ENCODE measurements around the gene NR6A1.

Gene NR6A1

DNA sequence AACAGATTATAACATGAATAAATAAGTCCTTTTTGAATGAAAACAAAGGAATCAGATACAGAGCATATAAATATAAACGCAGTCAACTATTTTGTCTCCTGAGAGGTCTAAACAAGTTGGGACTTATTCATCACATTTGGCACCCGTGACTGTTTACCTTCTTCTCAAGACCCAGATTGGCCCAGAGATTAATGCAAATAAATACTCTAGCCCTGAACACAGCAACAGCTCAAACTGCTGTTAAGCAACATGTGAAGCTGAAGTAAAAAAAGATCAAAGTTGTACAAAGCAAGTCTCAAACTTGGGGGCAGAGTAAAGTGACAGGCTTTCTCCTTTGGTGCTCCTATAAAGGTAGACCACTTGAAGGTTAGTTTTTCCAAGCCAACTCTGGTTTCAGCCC is 168.9 kb downstream of the NR6A1 start:
- TF ChIP-seq, protein P1, sequence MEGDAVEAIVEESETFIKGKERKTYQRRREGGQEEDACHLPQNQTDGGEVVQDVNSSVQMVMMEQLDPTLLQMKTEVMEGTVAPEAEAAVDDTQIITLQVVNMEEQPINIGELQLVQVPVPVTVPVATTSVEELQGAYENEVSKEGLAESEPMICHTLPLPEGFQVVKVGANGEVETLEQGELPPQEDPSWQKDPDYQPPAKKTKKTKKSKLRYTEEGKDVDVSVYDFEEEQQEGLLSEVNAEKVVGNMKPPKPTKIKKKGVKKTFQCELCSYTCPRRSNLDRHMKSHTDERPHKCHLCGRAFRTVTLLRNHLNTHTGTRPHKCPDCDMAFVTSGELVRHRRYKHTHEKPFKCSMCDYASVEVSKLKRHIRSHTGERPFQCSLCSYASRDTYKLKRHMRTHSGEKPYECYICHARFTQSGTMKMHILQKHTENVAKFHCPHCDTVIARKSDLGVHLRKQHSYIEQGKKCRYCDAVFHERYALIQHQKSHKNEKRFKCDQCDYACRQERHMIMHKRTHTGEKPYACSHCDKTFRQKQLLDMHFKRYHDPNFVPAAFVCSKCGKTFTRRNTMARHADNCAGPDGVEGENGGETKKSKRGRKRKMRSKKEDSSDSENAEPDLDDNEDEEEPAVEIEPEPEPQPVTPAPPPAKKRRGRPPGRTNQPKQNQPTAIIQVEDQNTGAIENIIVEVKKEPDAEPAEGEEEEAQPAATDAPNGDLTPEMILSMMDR (IDR thresholded peaks at IDR 0.05; ENCODE audit: low read depth, low read length), result no peak
- no peak overlapping the region for H3K4me3 ChIP-seq (ENCODE audit: low read depth, low read length)

DNA sequence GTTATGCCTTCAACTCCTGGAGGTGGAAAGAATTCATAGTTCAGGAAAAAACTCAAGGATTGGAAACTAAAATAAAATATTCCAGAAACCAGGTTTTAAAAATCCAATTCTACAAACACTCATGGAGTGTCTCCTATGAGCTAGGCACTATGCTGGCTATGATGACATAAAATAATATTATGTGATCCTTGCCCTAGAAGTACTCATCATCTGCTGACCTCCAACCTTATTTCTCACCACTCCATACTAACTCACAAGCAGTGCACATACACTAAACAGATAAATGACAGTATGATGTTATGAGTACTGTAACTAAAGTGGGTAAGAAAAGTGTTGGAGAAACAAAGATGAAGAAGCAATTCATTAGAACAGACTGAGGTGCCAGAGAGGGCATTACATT is 170.7 kb downstream of the NR6A1 start:
- no peak overlapping the region for H3K4me3 ChIP-seq (ENCODE audit: low read depth, low read length)
- TF ChIP-seq, protein P1 (IDR thresholded peaks at IDR 0.05; ENCODE audit: low read depth, low read length), result no peak

DNA sequence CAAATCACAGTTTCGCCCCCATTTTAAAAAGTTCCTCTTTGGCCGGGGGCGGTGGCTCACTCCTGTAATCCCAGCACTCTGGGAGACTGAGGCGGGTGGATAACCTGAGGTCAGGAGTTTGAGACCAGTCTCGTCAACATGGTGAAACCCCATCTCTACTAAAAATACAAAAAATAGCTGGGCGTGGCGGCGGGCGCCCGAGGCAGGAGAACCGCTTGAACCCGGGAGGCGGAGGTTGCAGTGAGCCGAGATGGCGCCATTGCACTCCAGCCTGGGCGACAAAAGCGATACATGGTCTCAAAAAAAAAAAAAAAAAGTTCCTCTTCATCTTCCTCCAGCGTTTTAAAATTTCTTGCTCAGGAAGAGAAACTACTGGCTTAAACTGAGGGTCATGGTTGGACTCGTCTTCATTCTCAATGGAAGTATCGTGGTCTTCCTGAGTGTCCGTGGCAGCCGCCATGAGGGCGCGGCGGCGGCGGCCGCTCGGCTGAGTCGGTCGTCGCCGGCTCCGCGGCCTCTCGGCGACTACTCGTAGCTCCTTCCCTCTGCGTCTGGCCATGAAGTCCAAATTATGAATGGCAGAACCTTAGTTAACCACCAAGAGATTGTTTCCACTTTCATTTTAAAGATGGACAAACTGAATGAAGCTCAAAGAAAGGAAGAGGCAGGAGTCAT is 171.9 kb downstream of the NR6A1 start:
- TF ChIP-seq, protein P1 (IDR thresholded peaks at IDR 0.05; ENCODE audit: low read depth, low read length), result no peak
- no peak overlapping the region for H3K4me3 ChIP-seq (ENCODE audit: low read depth, low read length)

DNA sequence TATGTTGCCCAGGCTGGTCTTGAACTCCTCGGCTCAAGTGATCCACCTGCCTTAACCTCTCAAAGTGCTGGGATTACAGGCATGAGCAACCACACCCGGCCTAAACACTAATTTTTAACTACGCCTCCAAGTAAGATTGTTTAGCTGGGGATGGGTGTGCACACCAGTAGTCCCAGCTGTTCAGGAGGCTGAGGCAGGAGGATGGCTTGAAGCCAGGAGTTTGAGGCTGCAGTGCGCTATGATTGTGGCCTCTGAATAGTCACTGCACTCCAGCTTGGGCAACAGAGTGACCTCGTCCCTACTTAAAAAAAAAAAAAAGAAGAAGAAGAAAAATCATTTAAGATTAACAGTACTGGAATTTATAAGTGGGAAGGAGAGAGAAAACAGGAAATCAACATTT is 173.1 kb downstream of the NR6A1 start:
- TF ChIP-seq, protein P1 (IDR thresholded peaks at IDR 0.05; ENCODE audit: low read depth, low read length), result no peak
- H3K4me3 ChIP-seq (ENCODE audit: low read depth, low read length), result no peak overlapping the region

DNA sequence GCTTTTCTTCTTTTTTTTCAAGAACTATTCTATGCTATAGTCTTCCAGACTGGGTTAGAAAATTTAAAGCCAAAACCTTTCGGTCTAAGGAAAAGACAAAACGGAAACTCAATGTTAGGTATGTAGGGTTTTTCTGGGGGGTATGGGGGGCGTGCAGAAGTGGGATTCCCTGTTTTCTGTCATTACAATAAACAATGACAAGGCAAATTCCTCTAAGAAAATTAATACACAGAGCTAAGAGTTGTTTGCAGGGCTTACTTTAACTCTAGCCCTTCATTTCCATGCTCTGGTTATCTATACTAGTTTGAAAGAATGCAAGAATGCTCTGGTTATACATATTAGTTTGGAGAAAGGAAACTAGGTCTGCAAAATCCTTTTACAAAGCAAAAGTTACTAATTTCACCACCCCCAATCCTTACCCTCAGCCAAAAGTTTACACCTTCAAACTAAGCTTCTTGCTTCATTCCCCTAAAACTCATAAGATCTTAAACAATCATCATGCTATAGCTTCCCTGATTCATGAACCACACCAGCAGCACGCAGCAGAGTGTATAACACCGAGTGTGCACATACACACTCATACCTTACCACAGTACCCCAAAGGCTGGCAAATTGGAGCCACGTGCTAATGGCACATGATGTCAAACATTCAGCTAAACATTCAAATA is 174.8 kb downstream of the NR6A1 start:
- TF ChIP-seq, protein P1 (IDR thresholded peaks at IDR 0.05; ENCODE audit: low read depth, low read length), result no peak
- H3K4me3 ChIP-seq (ENCODE audit: low read depth, low read length), result no peak overlapping the region

DNA sequence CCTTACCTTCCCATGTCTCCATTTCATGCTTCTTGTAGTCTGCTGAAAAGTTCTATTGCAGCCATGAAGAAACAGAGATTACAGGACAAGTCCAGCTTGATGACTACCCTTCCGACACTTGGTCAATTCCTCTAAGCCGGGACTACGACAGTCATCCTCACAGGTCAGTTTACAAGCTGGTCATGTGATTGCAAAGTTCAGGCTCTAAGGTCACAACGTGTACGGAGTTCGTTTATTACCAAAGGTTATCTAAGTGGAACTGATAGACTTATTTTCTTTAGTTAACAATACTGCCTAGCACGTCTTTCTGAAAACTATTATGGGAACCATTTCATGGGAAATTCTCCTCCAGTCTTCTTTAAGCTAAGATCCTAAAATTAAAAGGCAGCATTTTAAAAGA is 175.4 kb downstream of the NR6A1 start:
- TF ChIP-seq, protein P1 (IDR thresholded peaks at IDR 0.05; ENCODE audit: low read depth, low read length), result no peak
- H3K4me3 ChIP-seq (ENCODE audit: low read depth, low read length), result no peak overlapping the region

DNA sequence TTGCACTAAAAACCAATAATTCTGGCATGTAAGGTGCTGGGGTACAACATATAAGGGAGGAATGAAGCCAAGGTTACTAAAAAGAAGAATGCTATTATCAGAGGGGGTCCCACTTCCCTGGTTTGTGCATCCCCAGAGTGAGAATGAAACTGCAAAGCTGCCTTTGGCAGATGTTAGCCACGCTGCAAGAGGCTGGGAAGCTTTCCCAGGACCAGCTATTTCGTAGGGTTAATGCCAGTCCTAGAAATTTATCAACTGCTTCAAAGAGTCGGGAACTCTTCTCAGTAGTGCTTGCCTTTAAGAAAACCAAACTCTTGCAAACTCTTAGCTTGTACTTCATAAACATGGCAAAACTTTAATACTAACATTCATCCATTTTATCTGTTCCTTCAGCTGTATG is 176.4 kb downstream of the NR6A1 start:
- TF ChIP-seq, protein P1 (IDR thresholded peaks at IDR 0.05; ENCODE audit: low read depth, low read length), result no peak
- H3K4me3 ChIP-seq (ENCODE audit: low read depth, low read length), result no peak overlapping the region
